Measurements from ENCODE around the gene BHLHE23.

Gene BHLHE23

GRCh38 chr20:62958388-62959100 lies 48.2 kb downstream of the BHLHE23 start:
- DNase-seq = no peak

GRCh38 chr20:62957136-62958117 lies 49.3 kb downstream of the BHLHE23 start:
- no peak for DNase-seq

- DNase-seq = no peak
Measured at GRCh38 chr20:62956387-62957135, 50.2 kb downstream of the BHLHE23 start.

Measured in NCI-H526 treated with DMSO at 0.1 percent for 48 hours (cell line).